GM18907 (cell line): ENCODE data around the gene EGLN1.
"Not testable (repeated sequence)": the region's sequence is repeated elsewhere in the genome, so short reads cannot be mapped to it uniquely, and the experiment has no call there.

Source experiments
- ATAC-seq: cut with Tn5 transposase; IDR thresholded peaks from one replicate; pipeline ENCODE4 v1.9.1; 2021; ENCODE audit warnings: mild to moderate bottlenecking, moderate library complexity; ENCODE audit not compliant: unreplicated experiment

The EGLN1 gene

GRCh38 chr1:231369282-231369681 is 52.8 kb downstream of the EGLN1 start:
- no peak for ATAC-seq

DNA sequence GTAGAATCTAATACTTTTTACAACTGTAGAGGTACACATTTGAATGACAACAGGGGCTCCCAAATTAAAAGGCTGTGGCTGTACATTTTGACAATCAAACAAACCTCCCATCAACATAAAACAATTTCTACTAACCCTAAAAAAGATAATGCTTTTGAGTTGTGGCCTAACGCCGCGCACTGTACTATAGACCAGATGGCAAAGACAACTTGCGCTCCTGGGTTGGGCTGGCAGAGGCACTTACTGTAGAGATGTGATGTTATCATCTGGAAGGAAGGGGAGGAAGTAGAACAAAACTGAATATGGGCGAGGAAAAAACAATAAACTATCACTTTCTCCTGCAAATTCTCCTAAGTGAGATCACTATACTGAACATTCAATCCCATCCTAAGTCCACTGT is 57.9 kb downstream of the EGLN1 start:
- ATAC-seq, result no peak

GRCh38 chr1:231363624-231364023 is 58.5 kb downstream of the EGLN1 start:
- no peak for ATAC-seq

DNA sequence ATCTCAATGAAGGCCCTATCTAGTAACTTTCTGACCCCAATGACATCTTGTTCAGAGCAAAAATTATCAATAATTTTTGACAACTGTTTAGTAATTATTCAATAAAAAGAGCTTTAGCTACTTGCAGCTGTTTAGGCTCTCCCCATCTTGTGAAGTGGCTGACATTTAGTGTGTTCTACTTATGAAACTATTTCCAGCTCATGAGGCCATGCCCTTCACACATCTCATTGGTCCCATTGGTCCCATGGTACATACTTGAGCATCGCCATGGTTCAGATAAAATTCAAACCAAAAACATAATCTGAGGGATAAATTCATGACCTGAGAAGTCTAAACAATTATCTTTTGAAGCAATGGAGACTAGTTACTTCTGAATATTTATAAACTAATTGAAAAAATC is 59.8 kb downstream of the EGLN1 start:
- ATAC-seq, result no peak

- no peak for ATAC-seq
Measured at GRCh38 chr1:231359113-231359512, 63.0 kb downstream of the EGLN1 start.

- ATAC-seq, result peak; percentile 82
Measured at GRCh38 chr1:231357831-231358354, 64.2 kb downstream of the EGLN1 start.

- no peak for ATAC-seq
Measured at GRCh38 chr1:231357187-231357772, 64.8 kb downstream of the EGLN1 start.

- ATAC-seq, result no peak
Measured at GRCh38 chr1:231355171-231355570, 66.9 kb downstream of the EGLN1 start.

- ATAC-seq, result no peak
Measured at GRCh38 chr1:231354330-231355020, 67.6 kb downstream of the EGLN1 start.

DNA sequence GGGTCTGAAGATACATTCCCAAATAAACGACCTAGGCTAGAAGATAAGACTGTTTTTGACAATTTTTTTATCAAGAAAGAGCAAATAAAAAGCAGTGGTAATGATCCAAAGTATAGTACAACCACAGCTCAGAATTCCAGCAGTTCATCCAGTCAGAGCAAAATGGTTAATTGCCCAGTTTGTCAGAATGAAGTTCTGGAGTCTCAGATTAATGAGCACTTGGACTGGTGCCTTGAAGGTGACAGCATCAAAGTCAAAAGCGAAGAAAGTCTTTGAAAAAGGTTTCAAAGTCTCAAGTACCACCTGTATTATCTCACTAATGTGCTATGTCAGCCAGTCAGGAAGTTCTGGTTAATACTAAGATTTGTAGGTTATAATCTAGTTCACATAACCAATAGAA is 69.0 kb downstream of the EGLN1 start:
- ATAC-seq, result no peak

DNA sequence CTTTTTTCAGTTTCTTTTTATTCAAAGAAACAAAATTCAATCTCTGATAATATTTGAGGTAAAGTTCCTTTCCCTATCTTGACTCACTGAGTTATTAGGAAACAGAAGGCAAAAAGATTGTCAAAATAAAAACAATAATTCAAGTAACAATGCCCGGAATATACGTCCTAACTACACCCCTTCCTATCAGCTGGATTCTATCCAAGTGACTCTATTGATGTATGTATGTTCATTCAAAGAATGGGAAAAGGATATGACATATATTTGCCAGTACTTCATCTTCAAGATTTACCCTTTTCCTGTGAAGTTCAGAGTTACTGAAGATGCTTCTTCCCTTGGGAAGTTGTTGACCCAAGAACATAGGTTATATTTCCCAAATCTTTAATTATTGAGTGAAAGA is 70.3 kb downstream of the EGLN1 start:
- no peak for ATAC-seq

- ATAC-seq, result not testable (repeated sequence)
Measured at GRCh38 chr1:231348856-231349255, 73.2 kb downstream of the EGLN1 start.

GRCh38 chr1:231348442-231348841 is 73.6 kb downstream of the EGLN1 start:
- ATAC-seq, result no peak

GRCh38 chr1:231347961-231348360 is 74.1 kb downstream of the EGLN1 start:
- ATAC-seq, result no peak

- ATAC-seq, result no peak
Measured at GRCh38 chr1:231340328-231341013, 81.6 kb downstream of the EGLN1 start.

DNA sequence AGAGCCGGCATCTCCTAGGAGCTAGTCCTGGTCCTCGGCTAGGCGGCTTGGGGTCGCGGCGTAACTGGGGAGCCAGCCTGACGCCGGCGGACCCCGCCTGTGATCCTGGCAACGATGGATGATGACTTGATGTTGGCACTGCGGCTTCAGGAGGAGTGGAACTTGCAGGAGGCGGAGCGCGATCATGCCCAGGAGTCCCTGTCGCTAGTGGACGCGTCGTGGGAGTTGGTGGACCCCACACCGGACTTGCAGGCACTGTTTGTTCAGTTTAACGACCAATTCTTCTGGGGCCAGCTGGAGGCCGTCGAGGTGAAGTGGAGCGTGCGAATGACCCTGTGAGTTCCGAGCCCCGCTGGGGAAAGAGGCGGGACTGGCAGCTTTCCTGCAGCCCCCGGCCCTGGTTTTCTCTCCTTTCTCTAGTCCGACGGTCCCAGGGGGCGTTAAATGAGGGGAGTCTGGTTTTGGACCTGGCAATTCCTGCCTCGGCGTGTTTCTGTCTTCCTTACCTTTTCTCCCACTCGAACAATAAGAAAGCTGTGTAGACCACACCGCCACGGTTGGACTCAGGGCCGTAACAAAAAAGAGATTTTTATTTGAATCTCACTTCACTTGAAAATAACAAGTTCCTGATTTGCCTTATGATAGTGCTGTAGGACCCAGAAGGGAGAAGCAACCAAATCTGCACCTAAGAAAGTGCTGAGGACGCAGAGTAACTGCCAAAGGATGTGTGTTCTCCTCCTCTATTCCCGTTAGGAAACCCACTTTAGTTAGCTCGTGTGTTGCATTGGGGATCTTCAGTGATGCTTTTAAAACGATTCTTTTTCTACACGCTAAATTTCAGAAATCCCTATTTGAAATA is 83.6 kb downstream of the EGLN1 start, which contains the start of gene SPRTN:
TSS of gene SPRTN (plus strand) at position 24 of the 859 bp plus-strand sequence. CDS start at position 115, 91 bp downstream.
- ATAC-seq, result no peak

- peak; percentile 80 for ATAC-seq
Measured at GRCh38 chr1:231337472-231338269, 84.4 kb downstream of the EGLN1 start, which contains the start of gene EXOC8. EXOC8 (minus strand) TSS chr1:231337852; CDS start chr1:231337745, 107 bp downstream.

GRCh38 chr1:231337043-231337471 is 85.0 kb downstream of the EGLN1 start:
- peak; percentile 1 for ATAC-seq

DNA sequence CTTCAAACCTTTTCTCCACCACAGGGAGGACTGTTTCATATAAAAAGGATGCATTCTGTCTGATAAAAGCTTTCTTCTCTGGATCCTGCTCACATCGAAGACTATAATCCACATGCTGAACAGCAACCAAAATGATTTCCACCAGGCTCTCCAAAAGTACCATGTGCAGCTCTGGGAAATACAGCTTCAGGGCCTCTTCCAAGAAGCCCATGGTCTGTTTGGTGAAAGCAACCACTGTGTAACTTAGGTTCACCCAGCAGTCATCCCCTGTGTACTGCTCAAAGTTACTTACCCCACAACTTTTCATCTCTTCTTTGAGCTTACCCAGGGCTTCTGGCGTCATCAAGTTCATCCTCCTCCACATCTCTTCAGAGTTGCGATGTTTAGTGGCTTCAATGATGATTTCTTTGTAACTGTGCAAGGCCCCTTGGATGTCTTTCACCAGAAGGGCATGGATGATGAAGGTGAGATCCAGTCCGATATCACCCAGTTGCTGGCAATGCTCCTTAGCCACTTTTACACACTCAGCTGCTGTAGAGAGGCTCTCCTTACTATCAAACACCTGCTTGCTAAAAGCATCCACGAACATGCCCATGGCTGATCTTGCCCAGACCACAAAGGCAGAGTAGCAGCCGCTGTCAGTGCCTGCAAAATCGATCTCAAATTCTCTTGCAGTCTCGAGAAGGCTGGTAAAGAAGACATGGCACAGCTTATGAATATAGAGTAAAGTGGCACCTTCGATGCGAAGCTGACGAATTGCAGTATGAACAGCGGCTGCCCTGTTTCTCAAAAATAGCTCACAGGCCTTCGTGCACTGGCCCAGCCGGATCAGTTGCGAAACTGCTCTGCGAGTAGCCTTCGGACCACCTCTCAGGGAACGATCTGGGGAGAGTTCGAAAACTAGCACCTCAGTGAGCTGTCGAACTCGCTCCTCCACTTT is 86.2 kb downstream of the EGLN1 start:
- ATAC-seq, result no peak
